GM23248 (cell line): Measurements from ENCODE around the gene TENT5C. TPM values are rescaled to one million over a fixed set of nuclear protein-coding genes. Genes with fewer than 3 reads are reported as not detected.

Experiments
- DNase-seq: peaks from one replicate; pipeline ENCODE4 v3.0.0-alpha.2; 2015
- H2AFZ ChIP-seq: fragments of 200-600 bp; sonication (generic); 2 replicates; pipeline ENCODE4 v1.6.1; 2016; ENCODE audit warnings: antibody characterized with exemption
- H3F3A ChIP-seq: fragments of 200-600 bp; sonication (generic); 2 replicates; pipeline ENCODE4 v1.6.1; 2016; ENCODE audit warnings: mild to moderate bottlenecking, antibody characterized with exemption, mixed run types; ENCODE audit not compliant: insufficient read depth
- H3K27ac ChIP-seq: fragments of 200-600 bp; sonication (generic); 2 replicates; pipeline ENCODE4 v1.5.1; 2016; ENCODE audit warnings: mild to moderate bottlenecking
- H3K27me3 ChIP-seq: fragments of 200-600 bp; sonication (generic); replicated peaks from 2 replicates; pipeline ENCODE4 v1.6.1; 2016; ENCODE audit warnings: mild to moderate bottlenecking; ENCODE audit not compliant: insufficient read depth
- H3K36me3 ChIP-seq: fragments of 200-600 bp; sonication (generic); 2 replicates; pipeline ENCODE4 v1.6.1; 2016; ENCODE audit warnings: low read depth, mild to moderate bottlenecking
- H3K4me1 ChIP-seq: fragments of 200-600 bp; sonication (generic); 2 replicates; pipeline ENCODE4 v1.6.1; 2016; ENCODE audit warnings: mild to moderate bottlenecking; ENCODE audit not compliant: insufficient read depth
- H3K4me2 ChIP-seq: fragments of 200-600 bp; sonication (generic); one replicate; pipeline ENCODE4 v1.6.1; 2016; ENCODE audit warnings: mild to moderate bottlenecking; ENCODE audit not compliant: unreplicated experiment
- H3K4me3 ChIP-seq: fragments of 200-600 bp; sonication (generic); 2 replicates; pipeline ENCODE4 v1.5.1; 2016; ENCODE audit warnings: mild to moderate bottlenecking
- H3K79me2 ChIP-seq: fragments of 200-600 bp; sonication (generic); 2 replicates; pipeline ENCODE4 v1.6.1; 2016; ENCODE audit warnings: mild to moderate bottlenecking; ENCODE audit not compliant: insufficient read depth
- H3K9ac ChIP-seq: fragments of 200-600 bp; sonication (generic); 2 replicates; pipeline ENCODE4 v1.6.1; 2016; ENCODE audit warnings: mild to moderate bottlenecking
- H3K9me2 ChIP-seq: fragments of 200-600 bp; sonication (generic); 2 replicates; pipeline ENCODE4 v1.6.1; 2016; ENCODE audit warnings: mixed run types, mild to moderate bottlenecking, moderate library complexity; ENCODE audit not compliant: insufficient read depth
- H3K9me3 ChIP-seq: fragments of 200-600 bp; sonication (generic); one replicate; pipeline ENCODE4 v1.6.1; 2017; ENCODE audit warnings: low read depth
- H4K20me1 ChIP-seq: fragments of 200-600 bp; sonication (generic); 2 replicates; pipeline ENCODE4 v1.6.0; 2016; ENCODE audit not compliant: insufficient read depth
- EZH2 ChIP-seq: fragments of 200-600 bp; sonication (generic); IDR thresholded peaks from 2 replicates; pipeline ENCODE4 v1.6.1; 2018; ENCODE audit warnings: antibody characterized with exemption, mild to moderate bottlenecking; ENCODE audit not compliant: insufficient read depth, poor library complexity, severe bottlenecking
- EZH2phosphoT487 ChIP-seq: fragments of 200-600 bp; sonication (generic); IDR thresholded peaks from 2 replicates; pipeline ENCODE4 v1.6.1; 2018; ENCODE audit warnings: antibody characterized with exemption, moderate library complexity, mild to moderate bottlenecking, low read depth; ENCODE audit not compliant: insufficient read depth
- WGBS, 2 experiments: methylation state at CpG; one replicate each; pipeline ENCODE4 v1.1.6; 2015 to 2017; ENCODE audit warnings: low lambda C conversion rate in 2 of 2, low coverage in 1 of 2; ENCODE audit errors: missing lambda C conversion rate in 2 of 2; 5-methylcytosine and 5-hydroxymethylcytosine counted together
- in situ Hi-C: fragments of 300-500 bp; cut with MboI; formaldehyde crosslinking; loops from 2 replicates; pipeline ENCODE4 v1.15.0; 2020
- polyA plus RNA-seq: library from polyadenylated mRNA; unstranded; fragments of >200 nt; fragmentation: Nextera tagmentation; extraction: Ambion mirVana; gene quantifications from 2 replicates; pipeline ENCODE4 v1.2.1, GENCODE V29; 2016
- total RNA-seq: library from RNA; depleted of rRNA; stranded (reverse); fragments of >200 nt; shearing (Covaris generic); gene quantifications from 2 replicates; pipeline ENCODE4 v1.2.3, GENCODE V29; 2014

TENT5C gene
- total and polyA plus RNA-seq, 2 experiments from 2014 or later, result 0.20 TPM; not detected in 1

GRCh38 chr1:117559985-117560384, 45.9 kb upstream of the TENT5C start:
- H3K9ac ChIP-seq, result no peak overlapping the region
- no peak overlapping the region for H3K27ac ChIP-seq
- H3K27me3 ChIP-seq, result peaks cover 19% of the 10 kb centered on the region; the same call in 1 of the 2 replicates
- H3K36me3 ChIP-seq, result no peaks in the 10 kb centered on the region
- H2AFZ ChIP-seq, result no peak overlapping the region
- no peaks in the 10 kb centered on the region for H3K4me1 ChIP-seq
- H3K9me3 ChIP-seq, result no peaks in the 10 kb centered on the region
- no peaks in the 10 kb centered on the region for H3F3A ChIP-seq
- 42 to 47% methylated on average over 3 of the region's 3 CpGs for WGBS, 2 experiments
- no peaks in the 10 kb centered on the region for H4K20me1 ChIP-seq
- no peak overlapping the region for H3K4me2 ChIP-seq
- H3K79me2 ChIP-seq, result no peaks in the 10 kb centered on the region
- TF ChIP-seq EZH2 (no peak), EZH2phosphoT487 (no peak)
- in situ Hi-C loops, result no loop called here
- no peaks in the 10 kb centered on the region for H3K9me2 ChIP-seq
- DNase-seq, result no peak
- no peak overlapping the region for H3K4me3 ChIP-seq

- Histone ChIP-seq H3K4me2 (no peak overlapping the region), H3K9me2 (no peaks in the 10 kb centered on the region), H3K4me1 (no peaks in the 10 kb centered on the region), H3K79me2 (no peaks in the 10 kb centered on the region), H4K20me1 (no peaks in the 10 kb centered on the region), H3K27ac (no peak overlapping the region), H3K9me3 (no peaks in the 10 kb centered on the region), H3K36me3 (no peaks in the 10 kb centered on the region), H2AFZ (no peak overlapping the region), H3F3A (no peaks in the 10 kb centered on the region), H3K27me3 (peaks cover 17% of the 10 kb centered on the region; the same call in 1 of the 2 replicates), H3K4me3 (no peak overlapping the region), H3K9ac (no peak overlapping the region)
- in situ Hi-C loops, result no loop called here
- WGBS, 2 experiments, result 51 to 64% methylated on average over 2 of the region's 2 CpGs
- TF ChIP-seq EZH2phosphoT487, result no peak
- TF ChIP-seq EZH2, result no peak
- no peak for DNase-seq
Observed at GRCh38 chr1:117561071-117561470, 44.8 kb upstream of the TENT5C start.

GRCh38 chr1:117561551-117561950, 44.3 kb upstream of the TENT5C start:
- Histone ChIP-seq H3F3A (no peaks in the 10 kb centered on the region), H3K9ac (no peak overlapping the region), H3K36me3 (no peaks in the 10 kb centered on the region), H2AFZ (no peak overlapping the region), H3K9me3 (no peaks in the 10 kb centered on the region), H3K27me3 (peaks cover 12% of the 10 kb centered on the region; the same call in 1 of the 2 replicates), H3K9me2 (no peaks in the 10 kb centered on the region), H4K20me1 (no peaks in the 10 kb centered on the region), H3K4me3 (no peak overlapping the region), H3K4me2 (no peak overlapping the region), H3K4me1 (no peaks in the 10 kb centered on the region), H3K79me2 (no peaks in the 10 kb centered on the region), H3K27ac (no peak overlapping the region)
- in situ Hi-C loops, result no loop called here
- TF ChIP-seq EZH2 (no peak), EZH2phosphoT487 (no peak)
- DNase-seq, result no peak
- WGBS, 2 experiments, result 75 to 84% methylated on average over 2 of the region's 2 CpGs

- Histone ChIP-seq H3K4me3 (no peak overlapping the region), H3K4me2 (no peak overlapping the region), H3K27ac (no peak overlapping the region), H3K27me3 (peaks cover 9% of the 10 kb centered on the region; the same call in 1 of the 2 replicates), H3K4me1 (no peaks in the 10 kb centered on the region), H3F3A (no peaks in the 10 kb centered on the region), H3K36me3 (no peaks in the 10 kb centered on the region), H3K79me2 (no peaks in the 10 kb centered on the region), H3K9me3 (no peaks in the 10 kb centered on the region), H3K9ac (no peak overlapping the region), H2AFZ (no peak overlapping the region), H3K9me2 (no peaks in the 10 kb centered on the region), H4K20me1 (no peaks in the 10 kb centered on the region)
- WGBS, 2 experiments, result 48 to 56% methylated on average over 9 of the region's 9 CpGs
- in situ Hi-C loops, result no loop called here
- DNase-seq, result no peak
- no peak for TF ChIP-seq EZH2
- no peak for TF ChIP-seq EZH2phosphoT487
Observed at GRCh38 chr1:117562581-117563491, 43.0 kb upstream of the TENT5C start.
